B cell (primary cell): Measurements from ENCODE around the gene GOLIM4. TPM values are rescaled to one million over a fixed set of nuclear protein-coding genes. Genes with fewer than 3 reads are reported as not detected.

Experiments used
- ATAC-seq: fragments of 200-7000 bp; cut with Tn5 transposase; one replicate; pipeline ENCODE4 v1.10.0; 2021; ENCODE audit warnings: low read depth, mild to moderate bottlenecking, moderate number of reproducible peaks, moderate library complexity
- CTCF ChIA-PET: fragments of 350-600 bp; sonication (Branson Sonifier 250); formaldehyde crosslinking; loops from one replicate; lab custom pipeline; 2021; ENCODE audit warnings: antibody characterized with exemption, inconsistent platforms; lab: Charles Lee
- POLR2A ChIA-PET: fragments of 350-600 bp; sonication (Branson Sonifier 250); formaldehyde crosslinking; loops from one replicate; lab custom pipeline; 2021; ENCODE audit warnings: antibody characterized with exemption; lab: Charles Lee
- DNase-seq: peaks from one replicate; pipeline ENCODE4 v3.0.0; 2013
- H2AFZ ChIP-seq: 2 replicates; pipeline ENCODE4 v1.6.1; 2012; ENCODE audit warnings: mild to moderate bottlenecking, low read depth, low read length; ENCODE audit not compliant: insufficient read depth, poor library complexity, severe bottlenecking
- H3K27ac ChIP-seq, 2 donors: 1 replicate in 1 of 2; 2 replicates in 1 of 2; pipeline ENCODE4 v1.5.1; 2012 to 2013; ENCODE audit warnings: low read length in 2 of 2, mild to moderate bottlenecking in 2 of 2, moderate library complexity in 1 of 2
- H3K27me3 ChIP-seq, 4 experiments: fragments of 200-600 bp in 1 of 4; sonication (generic) in 1 of 4; replicated peaks in 1 of 4; 1 replicate in 2 of 4; 2 replicates in 2 of 4; pipeline versions ENCODE4 v1.6.1 to v1.7.0; 2013 to 2016; ENCODE audit warnings: low read length in 3 of 4, mild to moderate bottlenecking in 2 of 4, mixed read lengths in 1 of 4, moderate library complexity in 1 of 4; ENCODE audit not compliant: insufficient read depth in 4 of 4, control insufficient read depth in 3 of 4; ENCODE audit errors: control extremely low read depth in 1 of 4
- H3K36me3 ChIP-seq, 2 experiments: replicated peaks in 1 of 2; 1 replicate in 1 of 2; 2 replicates in 1 of 2; pipeline versions ENCODE4 v1.6.1 to v1.7.1; 2013; ENCODE audit warnings: low read length in 1 of 2; ENCODE audit not compliant: insufficient read depth in 2 of 2, control insufficient read depth in 1 of 2; ENCODE audit errors: control extremely low read depth in 1 of 2, extremely low read depth in 1 of 2
- H3K4me1 ChIP-seq, 2 donors: fragments of 200-600 bp in 1 of 2; sonication (generic) in 1 of 2; 1 replicate in 1 of 2; 2 replicates in 1 of 2; pipeline versions ENCODE4 v1.5.1 to v1.6.1; 2013 to 2017; ENCODE audit warnings: low read length in 2 of 2; ENCODE audit not compliant: control insufficient read depth in 2 of 2, insufficient read depth in 2 of 2
- H3K4me2 ChIP-seq: replicated peaks from 2 replicates; pipeline ENCODE3; 2012; ENCODE audit warnings: mild to moderate bottlenecking, low read depth, low read length; ENCODE audit not compliant: poor library complexity, severe bottlenecking
- H3K4me3 ChIP-seq, 5 experiments: fragments of 200-600 bp in 1 of 5; sonication (generic) in 1 of 5; 1 replicate in 3 of 5; 2 replicates in 2 of 5; pipeline versions ENCODE4 v1.5.1 to v1.7.0; 2011 to 2016; ENCODE audit warnings: low read length in 4 of 5, mild to moderate bottlenecking in 4 of 5, low read depth in 2 of 5, control low read depth in 1 of 5, moderate library complexity in 1 of 5; ENCODE audit not compliant: insufficient read depth in 1 of 5; ENCODE audit errors: control extremely low read depth in 1 of 5, extremely low read depth in 1 of 5
- H3K79me2 ChIP-seq: fragments of 200-600 bp; sonication (generic); one replicate; pipeline ENCODE4 v1.6.0; 2016; ENCODE audit warnings: low read length; ENCODE audit not compliant: control insufficient read depth, insufficient read depth
- H3K9ac ChIP-seq: fragments of 200-600 bp; sonication (generic); 2 replicates; pipeline ENCODE4 v1.6.1; 2017; ENCODE audit warnings: mild to moderate bottlenecking, low read length, moderate library complexity
- H3K9me3 ChIP-seq, 3 donors: one replicate each; pipeline versions ENCODE4 v1.6.1 to v1.7.1; 2013; ENCODE audit warnings: low read length in 2 of 3; ENCODE audit not compliant: control insufficient read depth in 2 of 3, insufficient read depth in 1 of 3; ENCODE audit errors: control extremely low read depth in 1 of 3
- H4K20me1 ChIP-seq: 2 replicates; pipeline ENCODE4 v1.6.0; 2012; ENCODE audit warnings: mild to moderate bottlenecking, low read length; ENCODE audit not compliant: insufficient read depth, control insufficient read depth, poor library complexity, severe bottlenecking
- H3K27ac Mint-ChIP-seq: one replicate; pipeline ENCODE4 v1.8.0; 2021; ENCODE audit warnings: mixed read lengths
- H3K27me3 Mint-ChIP-seq: one replicate; pipeline ENCODE4 v1.8.0; 2021; ENCODE audit warnings: mixed read lengths
- H3K4me1 Mint-ChIP-seq: one replicate; pipeline ENCODE4 v1.8.0; 2021; ENCODE audit warnings: mixed read lengths
- H3K4me3 Mint-ChIP-seq: one replicate; pipeline ENCODE4 v1.8.0; 2021; ENCODE audit warnings: mixed read lengths
- H3K9me3 Mint-ChIP-seq: one replicate; pipeline ENCODE4 v1.8.0; 2022; ENCODE audit warnings: mixed read lengths; ENCODE audit not compliant: insufficient read depth
- CTCF ChIP-seq: fragments of 200-600 bp; IDR thresholded peaks from one replicate; pipeline ENCODE4 v1.8.0; 2022; ENCODE audit warnings: antibody characterized with exemption, mild to moderate bottlenecking
- EZH2 ChIP-seq: IDR thresholded peaks from 2 replicates; pipeline ENCODE4 v1.6.1; 2012; ENCODE audit warnings: borderline replicate concordance, low read depth, mild to moderate bottlenecking, moderate library complexity, low read length; ENCODE audit not compliant: insufficient read depth, poor library complexity, severe bottlenecking
- WGBS: methylation state at CpG from one replicate; pipeline ENCODE4 v1.1.5; 2013; ENCODE audit warnings: missing lambda C conversion rate; ENCODE audit not compliant: insufficient coverage; 5-methylcytosine and 5-hydroxymethylcytosine counted together
- intact Hi-C: fragments of 100-400 bp; cut with micrococcal nuclease; formaldehyde crosslinking; loops from one replicate; pipeline ENCODE4 v1.10.0; 2022
- polyA plus RNA-seq: library from polyadenylated mRNA; depleted of rRNA; stranded (reverse); fragments of >200 nt; gene quantifications from 2 replicates; pipeline ENCODE4 v1.2.3, GENCODE V29; 2012
- total RNA-seq, 2 donors: library from RNA; stranded (reverse); fragments of 120-200 nt in 1 of 2; gene quantifications; 1 replicate in 1 of 2; 2 replicates in 1 of 2; pipeline versions ENCODE4 v1.2.3 to v1.2.4, GENCODE V29; 2013 to 2022

The GOLIM4 gene
- total and polyA plus RNA-seq, 2 donors (not counting 1 experiment from before 2014, with no cell fraction given): 2.5 to 9.3 TPM

GRCh38 chr3:167973901-167974300 is 121.8 kb downstream of the GOLIM4 start:
- H3K27ac ChIP-seq: no peak overlapping the region
- no peaks in the 10 kb centered on the region for H3K79me2 ChIP-seq
- CTCF ChIA-PET: no interaction called here
- ATAC-seq (no peak), DNase-seq (no peak)
- no peaks in the 10 kb centered on the region for H3K36me3 ChIP-seq
- no peak overlapping the region for H2AFZ ChIP-seq
- H3K4me1 ChIP-seq: no peaks in the 10 kb centered on the region
- TF ChIP-seq CTCF (no peak), EZH2 (no peak)
- H3K27ac Mint-ChIP-seq: no peak overlapping the region
- H3K4me3 Mint-ChIP-seq: no peak overlapping the region
- no peaks in the 10 kb centered on the region for H3K9me3 ChIP-seq
- POLR2A ChIA-PET: no interaction called here
- H3K4me3 ChIP-seq: no peak overlapping the region
- H3K27me3 ChIP-seq: no peaks in the 10 kb centered on the region
- H3K9ac ChIP-seq: no peak overlapping the region
- intact Hi-C loops: no loop called here
- H3K4me1 Mint-ChIP-seq: no peaks in the 10 kb centered on the region
- H4K20me1 ChIP-seq: no peaks in the 10 kb centered on the region
- no peaks in the 10 kb centered on the region for H3K9me3 Mint-ChIP-seq
- H3K4me2 ChIP-seq: no peak overlapping the region
- H3K27me3 Mint-ChIP-seq: no peaks in the 10 kb centered on the region

GRCh38 chr3:167973046-167973445 is 122.7 kb downstream of the GOLIM4 start:
- Histone ChIP-seq H3K4me1 (no peaks in the 10 kb centered on the region), H3K4me2 (no peak overlapping the region), H3K9ac (no peak overlapping the region), H3K4me3 (no peak overlapping the region), H3K9me3 (no peaks in the 10 kb centered on the region), H2AFZ (no peak overlapping the region), H3K27me3 (no peaks in the 10 kb centered on the region), H4K20me1 (no peaks in the 10 kb centered on the region), H3K36me3 (no peaks in the 10 kb centered on the region), H3K27ac (no peak overlapping the region), H3K79me2 (no peaks in the 10 kb centered on the region)
- Mint-ChIP-seq H3K27me3 (no peaks in the 10 kb centered on the region), H3K4me3 (no peak overlapping the region), H3K27ac (no peak overlapping the region), H3K4me1 (no peaks in the 10 kb centered on the region), H3K9me3 (no peaks in the 10 kb centered on the region)
- ChIA-PET POLR2A (no interaction called here), CTCF (no interaction called here)
- 80% methylated on average over 1 of the region's 2 CpGs for WGBS
- TF ChIP-seq EZH2 (no peak), CTCF (no peak)
- ATAC-seq (no peak), DNase-seq (no peak)
- intact Hi-C loops: no loop called here
